ENCODE data around the gene DGUOK.

Gene DGUOK

GRCh38 chr2:74002505-74003421, 76.1 kb downstream of the DGUOK start:
- peak; percentile 85 for DNase-seq (ENCODE audit: low spot score)
- TF ChIP-seq CTCF (conservative IDR thresholded peaks at IDR 0.05; ENCODE audit: low read depth) = no peak; the same call in 1 of the 2 replicates
- CTCF ChIA-PET = interaction anchor here (0.7 to 1.6 kb wide), 5 partner anchors 15 to 149 kb away, joined by 3 to 8 read pairs (median 4); no protein-coding TSS in a partner anchor
- H3K27ac ChIP-seq = peak overlapping the region; percentile 69
- POLR2A ChIA-PET (ENCODE audit: low non-redundant PET) = interaction anchor here (0.7 kb wide), 1 partner anchor 137 kb away, joined by 5 read pairs; no protein-coding TSS in a partner anchor

- CTCF ChIA-PET = interaction anchor here (0.7 to 1.2 kb wide), 2 partner anchors 16 to 148 kb away, joined by 4 read pairs; no protein-coding TSS in a partner anchor
- peak; percentile 59 for DNase-seq (ENCODE audit: low spot score)
- POLR2A ChIA-PET (ENCODE audit: low non-redundant PET) = interaction anchor here (0.7 kb wide), 1 partner anchor 136 kb away, joined by 5 read pairs; no protein-coding TSS in a partner anchor
- peak overlapping the region; percentile 69 for H3K27ac ChIP-seq
- TF ChIP-seq CTCF (conservative IDR thresholded peaks at IDR 0.05; ENCODE audit: low read depth) = no peak
These were observed 77.0 kb downstream of the DGUOK start for GRCh38 chr2:74003494-74004211.

GRCh38 chr2:74004212-74005182, 77.8 kb downstream of the DGUOK start:
- ChIA-PET POLR2A (ENCODE audit: low non-redundant PET) (no interaction called here), CTCF (interaction anchor here (1.2 kb wide), 1 partner anchor 17 kb away, joined by 4 read pairs; no protein-coding TSS in a partner anchor)
- TF ChIP-seq CTCF (conservative IDR thresholded peaks at IDR 0.05; ENCODE audit: low read depth) = no peak

GRCh38 chr2:74005786-74006185, 79.1 kb downstream of the DGUOK start:
- TF ChIP-seq CTCF (conservative IDR thresholded peaks at IDR 0.05; ENCODE audit: low read depth) = no peak

More at GRCh38 chr2:74004212-74005182, 77.8 kb downstream of the DGUOK start:
- DNase-seq (ENCODE audit: low spot score) = no peak
- peak overlapping the region; percentile 69 for H3K27ac ChIP-seq

GRCh38 chr2:74006459-74006858, 79.8 kb downstream of the DGUOK start:
- no peak for TF ChIP-seq CTCF (conservative IDR thresholded peaks at IDR 0.05; ENCODE audit: low read depth)
- CTCF ChIA-PET = no interaction called here
- no peak overlapping the region for H3K27ac ChIP-seq
- POLR2A ChIA-PET (ENCODE audit: low non-redundant PET) = no interaction called here
- no peak for DNase-seq (ENCODE audit: low spot score)

More at GRCh38 chr2:74005786-74006185, 79.1 kb downstream of the DGUOK start:
- no peak for DNase-seq (ENCODE audit: low spot score)
- no peak overlapping the region for H3K27ac ChIP-seq
- POLR2A ChIA-PET (ENCODE audit: low non-redundant PET) = interaction anchor here (0.9 kb wide), 1 partner anchor 20 kb away, joined by 4 read pairs; no protein-coding TSS in a partner anchor
- CTCF ChIA-PET = no interaction called here

Measured in RWPE1 (cell line).